GM18858 (cell line): ENCODE data around the gene APBA3.

Source experiments
- ATAC-seq: cut with Tn5 transposase; IDR thresholded peaks from one replicate; pipeline ENCODE4 v1.9.1; 2021; ENCODE audit not compliant: unreplicated experiment

Gene APBA3

GRCh38 chr19:3721887-3722442 lies 39.5 kb downstream of the APBA3 start:
- ATAC-seq, result no peak

- ATAC-seq, result no peak
Measured at GRCh38 chr19:3721131-3721886, 40.2 kb downstream of the APBA3 start.

GRCh38 chr19:3720349-3720917 lies 41.1 kb downstream of the APBA3 start:
- no peak for ATAC-seq

- no peak for ATAC-seq
Measured at GRCh38 chr19:3719868-3720267, 41.6 kb downstream of the APBA3 start.

- ATAC-seq, result no peak
Measured at GRCh38 chr19:3716147-3716668, 45.3 kb downstream of the APBA3 start.

GRCh38 chr19:3712663-3713611 lies 48.6 kb downstream of the APBA3 start:
- ATAC-seq, result no peak

GRCh38 chr19:3710265-3710812 lies 51.2 kb downstream of the APBA3 start:
- no peak for ATAC-seq

GRCh38 chr19:3708207-3708931 lies 53.1 kb downstream of the APBA3 start, which contains the start of gene TJP3:
Gene TJP3 (plus strand): TSS chr19:3708384. CDS start chr19:3728433, 20,049 bp downstream.
- no peak for ATAC-seq

GRCh38 chr19:3707868-3708206 lies 53.7 kb downstream of the APBA3 start:
- ATAC-seq, result no peak

GRCh38 chr19:3701200-3701599 lies 60.3 kb downstream of the APBA3 start:
- no peak for ATAC-seq
